ENCODE measurements around the gene ATG4A.

ATG4A gene

GRCh38 chrX:108091264-108091877, at the start of gene ATG4A, which contains the start of gene PSMD10:
Gene ATG4A, plus strand, starts transcription at chrX:108091778. Its CDS starts 49 bp downstream, at chrX:108091827.
Gene PSMD10, minus strand, starts transcription at chrX:108091542. Its CDS starts 22 bp downstream, at chrX:108091520.
- peak; percentile 73 to 87 for DNase-seq (ENCODE audit: extremely low read depth in 1 of 2, low read depth in 1 of 2)

GRCh38 chrX:108044554-108045256, 46.9 kb upstream of the ATG4A start, which contains the start of gene VSIG1:
Gene VSIG1, plus strand, starts transcription at chrX:108045065. Its CDS starts 66 bp downstream, at chrX:108045131.
- no peak for DNase-seq (ENCODE audit: extremely low read depth in 1 of 2, low read depth in 1 of 2)

GRCh38 chrX:108049649-108050048, 41.9 kb upstream of the ATG4A start:
- no peak for DNase-seq (ENCODE audit: extremely low read depth in 1 of 2, low read depth in 1 of 2)

- DNase-seq (ENCODE audit: extremely low read depth in 1 of 2, low read depth in 1 of 2) = no peak
These were observed 38.4 kb upstream of the ATG4A start for GRCh38 chrX:108053218-108053617.

GRCh38 chrX:108055546-108055945, 36.0 kb upstream of the ATG4A start:
- DNase-seq (ENCODE audit: extremely low read depth in 1 of 2, low read depth in 1 of 2) = no peak

- DNase-seq (ENCODE audit: extremely low read depth in 1 of 2, low read depth in 1 of 2) = no peak
These were observed 31.8 kb upstream of the ATG4A start for GRCh38 chrX:108059801-108060200.

- DNase-seq (ENCODE audit: extremely low read depth in 1 of 2, low read depth in 1 of 2) = no peak
These were observed 27.6 kb upstream of the ATG4A start for GRCh38 chrX:108064001-108064400.

GRCh38 chrX:108064613-108065012, 27.0 kb upstream of the ATG4A start:
- DNase-seq (ENCODE audit: extremely low read depth in 1 of 2, low read depth in 1 of 2) = no peak

GRCh38 chrX:108068121-108068520, 23.5 kb upstream of the ATG4A start:
- DNase-seq (ENCODE audit: extremely low read depth in 1 of 2, low read depth in 1 of 2) = no peak

- no peak for DNase-seq (ENCODE audit: extremely low read depth in 1 of 2, low read depth in 1 of 2)
These were observed 20.7 kb upstream of the ATG4A start for GRCh38 chrX:108070891-108071290.

- no peak for DNase-seq (ENCODE audit: extremely low read depth in 1 of 2, low read depth in 1 of 2)
These were observed 20.0 kb upstream of the ATG4A start for GRCh38 chrX:108071578-108071977.

- DNase-seq (ENCODE audit: extremely low read depth in 1 of 2, low read depth in 1 of 2) = no peak
These were observed 18.8 kb upstream of the ATG4A start for GRCh38 chrX:108072746-108073145.

- no peak for DNase-seq (ENCODE audit: extremely low read depth in 1 of 2, low read depth in 1 of 2)
These were observed 10.5 kb upstream of the ATG4A start for GRCh38 chrX:108081110-108081509.

- no peak for DNase-seq (ENCODE audit: extremely low read depth in 1 of 2, low read depth in 1 of 2)
These were observed 3.8 kb upstream of the ATG4A start for GRCh38 chrX:108087792-108088191.

- DNase-seq (ENCODE audit: extremely low read depth in 1 of 2, low read depth in 1 of 2) = no peak
These were observed 3.1 kb upstream of the ATG4A start for GRCh38 chrX:108088511-108088910.

GRCh38 chrX:108090491-108091263, 901 bp upstream of the ATG4A start:
- DNase-seq (ENCODE audit: extremely low read depth in 1 of 2, low read depth in 1 of 2) = no peak

- no peak for DNase-seq (ENCODE audit: extremely low read depth in 1 of 2, low read depth in 1 of 2)
These were observed 307 bp downstream of the ATG4A start for GRCh38 chrX:108091878-108092291.

GRCh38 chrX:108097380-108097779, 5.8 kb downstream of the ATG4A start:
- no peak for DNase-seq (ENCODE audit: extremely low read depth in 1 of 2, low read depth in 1 of 2)

GRCh38 chrX:108105473-108105872, 13.9 kb downstream of the ATG4A start:
- no peak for DNase-seq (ENCODE audit: extremely low read depth in 1 of 2, low read depth in 1 of 2)

- DNase-seq (ENCODE audit: extremely low read depth in 1 of 2, low read depth in 1 of 2) = no peak
These were observed 23.0 kb downstream of the ATG4A start for GRCh38 chrX:108114541-108114940.

GRCh38 chrX:108117988-108118387, 26.4 kb downstream of the ATG4A start:
- DNase-seq (ENCODE audit: extremely low read depth in 1 of 2, low read depth in 1 of 2) = no peak

- no peak for DNase-seq (ENCODE audit: extremely low read depth in 1 of 2, low read depth in 1 of 2)
These were observed 29.7 kb downstream of the ATG4A start for GRCh38 chrX:108121291-108121690.

Measured in stimulated activated CD8-positive, alpha-beta memory T cell treated with anti-CD3 and anti-CD28 coated beads, Interleukin-7, amount 100 ng/mL, for 48 hours (primary cell).